Measurements from ENCODE around the gene ZSWIM4. TPM values are rescaled to one million over a fixed set of nuclear protein-coding genes. Genes with fewer than 3 reads are reported as not detected.

The ZSWIM4 gene
- polyA plus RNA-seq, 1 donor from 2014 or later = 4.7 TPM

- no peaks in the 10 kb centered on the region for H3K79me2 ChIP-seq (replicated peaks; ENCODE audit: insufficient read depth, low read length)
- TF ChIP-seq CTCF (IDR thresholded peaks at IDR 0.05; ENCODE audit: poor library complexity, severe bottlenecking) (no peak), EP300 (conservative IDR thresholded peaks at IDR 0.05; ENCODE audit: poor library complexity, severe bottlenecking) (no peak), RAD21 (conservative IDR thresholded peaks at IDR 0.05) (no peak), POLR2AphosphoS5 (IDR thresholded peaks at IDR 0.05) (no peak), REST (IDR thresholded peaks at IDR 0.05; ENCODE audit: borderline replicate concordance) (no peak), EZH2 (IDR thresholded peaks at IDR 0.05; ENCODE audit: borderline replicate concordance, insufficient read depth, low read length, poor library complexity, severe bottlenecking) (no peak), TAF1 (IDR thresholded peaks at IDR 0.05; ENCODE audit: low read depth) (no peak), MXI1 (conservative IDR thresholded peaks at IDR 0.05; ENCODE audit: poor library complexity, severe bottlenecking) (no peak), SMC3 (conservative IDR thresholded peaks at IDR 0.05; ENCODE audit: poor library complexity) (no peak)
- no peaks in the 10 kb centered on the region for H3K27me3 ChIP-seq (ENCODE audit: insufficient read depth, low read depth, low read length)
- H3K4me3 ChIP-seq (ENCODE audit: low read length) = no peak overlapping the region
- no peaks in the 10 kb centered on the region for H4K20me1 ChIP-seq (ENCODE audit: insufficient read depth)
- no peaks in the 10 kb centered on the region for H3F3A ChIP-seq (ENCODE audit: insufficient read depth, low read length, poor library complexity, severe bottlenecking)
- no peak overlapping the region for H3K4me2 ChIP-seq (ENCODE audit: low read length)
- H3K27ac ChIP-seq (ENCODE audit: low read length) = no peak overlapping the region
- H3K9ac ChIP-seq (ENCODE audit: low read length) = no peak overlapping the region
- no peaks in the 10 kb centered on the region for H3K9me3 ChIP-seq (ENCODE audit: low read length)
- H3K36me3 ChIP-seq (ENCODE audit: insufficient read depth, low read length) = no peaks in the 10 kb centered on the region
- H3K9me2 ChIP-seq (ENCODE audit: insufficient read depth, low read length) = no peaks in the 10 kb centered on the region
- no peak overlapping the region for H2AFZ ChIP-seq (ENCODE audit: low read depth, low read length)
Observed at GRCh38 chr19:13849991-13850909, 55.0 kb downstream of the ZSWIM4 start.

- Histone ChIP-seq H3K4me2 (ENCODE audit: low read length) (no peak overlapping the region), H3K4me3 (ENCODE audit: low read length) (no peak overlapping the region), H3K36me3 (ENCODE audit: insufficient read depth, low read length) (no peaks in the 10 kb centered on the region), H3F3A (ENCODE audit: insufficient read depth, low read length, poor library complexity, severe bottlenecking) (no peaks in the 10 kb centered on the region), H3K27ac (ENCODE audit: low read length) (no peak overlapping the region), H3K27me3 (ENCODE audit: insufficient read depth, low read depth, low read length) (no peaks in the 10 kb centered on the region), H3K9ac (ENCODE audit: low read length) (no peak overlapping the region), H3K9me3 (ENCODE audit: low read length) (no peaks in the 10 kb centered on the region), H4K20me1 (ENCODE audit: insufficient read depth) (no peaks in the 10 kb centered on the region), H3K79me2 (replicated peaks; ENCODE audit: insufficient read depth, low read length) (no peaks in the 10 kb centered on the region), H3K9me2 (ENCODE audit: insufficient read depth, low read length) (no peaks in the 10 kb centered on the region), H2AFZ (ENCODE audit: low read depth, low read length) (no peak overlapping the region)
- no peak for TF ChIP-seq REST (IDR thresholded peaks at IDR 0.05; ENCODE audit: borderline replicate concordance)
- TF ChIP-seq CTCF (IDR thresholded peaks at IDR 0.05; ENCODE audit: poor library complexity, severe bottlenecking) = no peak
- no peak for TF ChIP-seq EZH2 (IDR thresholded peaks at IDR 0.05; ENCODE audit: borderline replicate concordance, insufficient read depth, low read length, poor library complexity, severe bottlenecking)
- no peak for TF ChIP-seq POLR2AphosphoS5 (IDR thresholded peaks at IDR 0.05)
- no peak for TF ChIP-seq EP300 (conservative IDR thresholded peaks at IDR 0.05; ENCODE audit: poor library complexity, severe bottlenecking)
- TF ChIP-seq MXI1 (conservative IDR thresholded peaks at IDR 0.05; ENCODE audit: poor library complexity, severe bottlenecking) = no peak
- TF ChIP-seq SMC3 (conservative IDR thresholded peaks at IDR 0.05; ENCODE audit: poor library complexity) = no peak
- no peak for TF ChIP-seq RAD21 (conservative IDR thresholded peaks at IDR 0.05)
- no peak for TF ChIP-seq TAF1 (IDR thresholded peaks at IDR 0.05; ENCODE audit: low read depth)
Observed at GRCh38 chr19:13850910-13851733, 55.9 kb downstream of the ZSWIM4 start.

Data from neural cell (in vitro differentiated cells).